C4-2B (cell line): ENCODE results near the gene POLR1B.

Source experiments
- H3K27ac ChIP-seq: fragments of 450-650 bp; 2 replicates; pipeline ENCODE4 v1.5.1; 2017
- ZFX ChIP-seq: fragments of 450-650 bp; IDR thresholded peaks from 2 replicates; pipeline ENCODE4 v1.6.1; 2017
- TF ChIP-seq, protein P1 (sequence below): fragments of 450-650 bp; conservative IDR thresholded peaks from 2 replicates; pipeline ENCODE4 v1.5.1; 2017; ENCODE audit warnings: mild to moderate bottlenecking

The POLR1B gene

DNA sequence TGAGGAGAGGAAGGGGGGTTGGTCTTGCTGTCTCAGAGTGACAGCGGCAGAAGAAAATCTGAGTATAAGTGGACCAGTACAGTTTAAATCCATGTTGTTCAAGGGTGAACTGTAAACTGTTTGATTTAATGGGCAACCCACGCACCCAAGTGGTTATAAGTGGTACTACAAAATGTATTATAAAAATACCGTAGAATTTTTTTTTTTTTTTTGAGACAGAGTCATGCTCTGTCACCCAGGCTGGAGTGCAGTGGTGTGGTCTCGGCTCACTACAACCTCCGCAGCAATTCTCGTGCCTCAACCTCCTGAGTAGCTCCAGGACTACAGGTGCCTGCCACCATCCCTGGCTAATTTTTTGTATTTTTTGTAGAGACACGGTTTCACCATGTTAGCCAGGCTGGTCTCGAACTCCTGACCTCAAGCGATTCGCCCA, 40.1 kb downstream of the POLR1B start:
- no peak for TF ChIP-seq ZFX
- TF ChIP-seq, protein P1, sequence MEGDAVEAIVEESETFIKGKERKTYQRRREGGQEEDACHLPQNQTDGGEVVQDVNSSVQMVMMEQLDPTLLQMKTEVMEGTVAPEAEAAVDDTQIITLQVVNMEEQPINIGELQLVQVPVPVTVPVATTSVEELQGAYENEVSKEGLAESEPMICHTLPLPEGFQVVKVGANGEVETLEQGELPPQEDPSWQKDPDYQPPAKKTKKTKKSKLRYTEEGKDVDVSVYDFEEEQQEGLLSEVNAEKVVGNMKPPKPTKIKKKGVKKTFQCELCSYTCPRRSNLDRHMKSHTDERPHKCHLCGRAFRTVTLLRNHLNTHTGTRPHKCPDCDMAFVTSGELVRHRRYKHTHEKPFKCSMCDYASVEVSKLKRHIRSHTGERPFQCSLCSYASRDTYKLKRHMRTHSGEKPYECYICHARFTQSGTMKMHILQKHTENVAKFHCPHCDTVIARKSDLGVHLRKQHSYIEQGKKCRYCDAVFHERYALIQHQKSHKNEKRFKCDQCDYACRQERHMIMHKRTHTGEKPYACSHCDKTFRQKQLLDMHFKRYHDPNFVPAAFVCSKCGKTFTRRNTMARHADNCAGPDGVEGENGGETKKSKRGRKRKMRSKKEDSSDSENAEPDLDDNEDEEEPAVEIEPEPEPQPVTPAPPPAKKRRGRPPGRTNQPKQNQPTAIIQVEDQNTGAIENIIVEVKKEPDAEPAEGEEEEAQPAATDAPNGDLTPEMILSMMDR, result peak; percentile 73
- H3K27ac ChIP-seq, result no peak overlapping the region

DNA sequence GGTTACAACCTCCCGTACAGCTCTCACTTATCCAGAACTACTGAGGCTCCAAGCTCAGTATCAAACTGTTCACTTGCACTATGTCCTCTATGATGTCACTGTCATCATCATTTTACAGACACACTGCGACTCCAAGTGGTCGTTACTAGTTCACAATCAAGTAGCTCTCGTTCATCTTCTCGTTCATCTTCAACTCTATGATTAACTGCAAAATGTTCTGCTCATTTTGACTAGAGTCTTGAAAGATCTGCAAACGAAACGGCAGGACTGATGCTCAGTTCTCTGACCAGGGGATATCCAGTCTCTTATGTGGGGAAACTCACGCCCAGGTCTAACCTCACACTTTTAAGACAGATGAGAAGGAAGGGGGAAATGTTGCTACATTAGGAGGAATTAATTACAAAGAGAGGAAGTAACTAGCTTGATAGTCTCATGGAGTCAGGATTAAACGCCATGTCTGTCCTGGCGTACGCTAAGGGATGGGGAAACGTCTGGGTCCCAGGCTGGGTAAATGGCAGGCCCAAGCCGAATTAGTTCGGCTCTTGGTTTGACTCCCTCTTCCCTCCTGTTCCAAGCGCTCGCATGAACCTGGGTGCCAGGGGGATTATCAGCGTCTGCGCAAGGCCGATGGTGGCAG, 41.4 kb downstream of the POLR1B start:
- H3K27ac ChIP-seq, result peak overlapping the region; percentile 88

DNA sequence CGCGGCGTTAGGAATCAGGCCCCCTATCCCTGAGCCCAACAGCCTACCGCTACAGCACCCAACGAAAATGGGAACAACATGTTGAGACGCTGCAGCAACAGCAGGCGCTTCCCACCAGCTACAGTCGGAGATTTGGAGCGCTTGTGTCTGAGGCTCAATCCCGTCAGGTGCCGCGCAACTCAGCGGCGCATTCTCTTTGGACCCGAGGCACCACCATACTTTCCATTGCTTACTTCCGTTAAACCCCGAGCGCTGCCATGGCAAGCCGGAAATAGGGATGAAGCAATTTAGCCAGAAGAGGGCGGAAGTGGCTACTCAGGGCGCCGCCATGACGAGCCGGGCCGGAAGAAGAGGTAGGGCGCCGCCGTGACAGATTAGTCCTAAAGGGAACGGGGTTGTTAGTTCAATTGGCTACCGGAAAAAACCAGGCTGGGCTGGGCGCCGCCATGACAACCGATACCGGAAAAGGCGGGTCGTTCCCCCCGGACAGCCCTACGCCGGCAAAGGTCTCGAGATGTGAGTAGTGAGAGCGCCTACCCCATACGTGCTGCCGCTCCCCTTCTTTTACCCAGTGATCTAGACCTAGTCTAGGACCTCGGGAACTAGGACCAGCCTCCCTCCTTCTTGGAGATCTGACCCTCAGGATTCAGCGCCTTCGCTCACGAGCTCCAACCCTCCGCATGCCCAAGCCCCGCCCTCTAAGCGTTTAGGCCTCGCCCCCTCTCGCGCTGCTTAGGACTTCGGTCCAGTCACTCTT, 42.0 kb downstream of the POLR1B start, which contains the start of gene CHCHD5:
CHCHD5 (plus strand) TSS at position 476 of the 757 bp plus-strand sequence; CDS start at position 515, 39 bp downstream.
- TF ChIP-seq, protein P1, result no peak; the same call in 1 of the 2 replicates
- 0 out of 2 replicates have a peak, but pooled peaks have one; percentile 53 for TF ChIP-seq ZFX
- peak within 1 kb of the TSS; percentile 88 for H3K27ac ChIP-seq

More for the DNA sequence above, 41.4 kb downstream of the POLR1B start:
- TF ChIP-seq, protein P1, result no peak
- no peak; the same call in 1 of the 2 replicates for TF ChIP-seq ZFX

DNA sequence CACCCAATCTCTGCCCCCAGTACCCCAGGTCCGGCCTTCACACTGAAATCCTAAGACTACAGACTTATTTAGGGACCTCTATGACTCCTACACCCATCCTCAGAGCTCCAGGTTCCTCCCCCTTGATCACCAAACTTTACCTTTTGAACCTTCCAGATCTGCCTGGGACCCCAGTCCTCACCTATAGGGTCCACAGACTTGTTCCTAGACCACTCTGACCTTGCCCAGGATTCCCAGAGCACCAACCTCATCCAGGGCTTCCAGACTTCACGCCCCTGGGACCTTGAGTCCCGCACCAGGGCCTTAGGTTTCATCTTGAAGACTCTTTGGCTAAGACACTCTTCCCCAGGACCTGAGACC, 42.6 kb downstream of the POLR1B start:
- TF ChIP-seq, protein P1, result no peak
- TF ChIP-seq ZFX, result no peak
- peak overlapping the region; percentile 88 for H3K27ac ChIP-seq

DNA sequence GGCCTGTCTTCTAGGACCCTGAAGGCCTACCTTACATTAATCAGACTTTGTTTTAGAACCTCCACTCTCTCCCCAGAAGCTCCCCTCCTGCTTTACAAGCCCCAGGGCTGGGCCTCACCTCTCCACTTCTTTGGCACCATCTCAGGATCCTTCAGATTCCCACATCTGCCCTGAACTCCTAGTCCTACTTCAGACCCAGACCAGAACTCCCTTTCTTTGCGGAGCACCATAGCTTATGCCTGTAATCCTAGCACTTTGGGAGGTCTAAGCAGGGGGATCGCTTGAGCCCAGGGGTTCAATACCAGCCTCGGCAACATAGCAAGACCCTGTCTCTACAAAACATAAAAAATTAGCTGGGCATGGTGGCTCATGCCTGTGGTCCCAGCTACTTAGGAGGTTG, 43.1 kb downstream of the POLR1B start:
- no peak for TF ChIP-seq ZFX
- TF ChIP-seq, protein P1, result no peak
- H3K27ac ChIP-seq, result peak overlapping the region; percentile 88

DNA sequence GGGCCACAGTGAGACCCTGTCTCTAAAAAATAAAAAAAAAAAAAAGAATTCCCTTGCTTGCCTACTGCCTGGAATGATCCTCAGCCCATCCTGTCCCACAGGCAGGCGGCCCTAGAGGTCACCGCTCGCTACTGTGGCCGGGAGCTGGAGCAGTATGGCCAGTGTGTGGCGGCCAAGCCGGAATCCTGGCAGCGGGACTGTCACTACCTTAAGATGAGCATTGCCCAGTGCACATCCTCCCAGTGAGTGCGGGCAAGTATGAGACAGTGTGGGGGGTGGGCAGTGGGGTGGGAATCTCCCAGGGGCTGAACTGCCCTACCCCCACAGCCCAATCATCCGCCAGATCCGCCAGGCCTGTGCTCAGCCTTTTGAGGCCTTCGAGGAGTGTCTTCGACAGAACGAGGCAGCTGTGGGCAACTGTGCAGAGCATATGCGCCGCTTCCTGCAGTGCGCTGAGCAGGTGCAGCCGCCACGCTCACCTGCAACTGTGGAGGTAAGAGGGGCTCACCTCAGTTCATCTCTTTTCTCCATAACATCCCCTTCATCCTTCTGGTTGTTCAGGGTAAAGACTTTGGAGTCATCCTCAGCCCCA, 43.7 kb downstream of the POLR1B start:
- TF ChIP-seq ZFX, result no peak
- TF ChIP-seq, protein P1, result no peak
- peak overlapping the region; percentile 88; the same call in 1 of the 2 replicates for H3K27ac ChIP-seq

DNA sequence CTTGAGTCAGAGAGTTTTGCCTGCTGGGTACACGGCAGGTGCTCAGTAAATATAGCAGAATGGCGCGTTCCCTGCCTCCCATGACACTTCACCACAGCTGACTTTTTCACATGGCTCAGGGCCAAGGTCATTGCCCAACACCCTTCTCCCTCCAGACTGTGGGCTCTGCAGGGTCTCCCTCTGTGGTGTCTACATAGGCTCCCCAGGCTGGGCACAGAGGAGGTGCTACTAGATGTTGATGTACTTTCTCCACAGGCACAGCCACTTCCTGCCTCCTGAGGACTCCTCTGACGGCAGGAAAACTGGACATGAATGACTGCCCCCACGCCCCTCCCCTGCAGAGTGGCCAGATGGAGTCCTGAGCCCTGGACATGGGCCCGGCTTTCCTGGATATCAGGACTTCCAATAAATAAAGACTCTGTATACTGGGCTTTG, 46.4 kb downstream of the POLR1B start:
- TF ChIP-seq ZFX, result no peak
- TF ChIP-seq, protein P1, result no peak

More for the DNA sequence above, 46.4 kb downstream of the POLR1B start:
- peak overlapping the region; percentile 30 for H3K27ac ChIP-seq
